Transverse colon (tissue), 4 donors: ENCODE measurements around the gene GJD3.

Experiments used
- CTCF ChIP-seq, 5 experiments: fragments of 200-600 bp in 3 of 5; fragments of 450-650 bp in 2 of 5; sonication (generic) in 3 of 5; IDR thresholded peaks; 1 replicate in 2 of 5; 2 replicates in 3 of 5; pipeline ENCODE4 v1.5.1; 2016 to 2017; ENCODE audit warnings: antibody characterized with exemption in 5 of 5, inconsistent platforms in 3 of 5, mild to moderate bottlenecking in 2 of 5, moderate library complexity in 1 of 5
- EP300 ChIP-seq: sonication (generic); formaldehyde crosslinking; IDR thresholded peaks from one replicate; pipeline ENCODE4 v1.6.1; 2017; ENCODE audit warnings: antibody characterized with exemption, low read depth
- POLR2A ChIP-seq: fragments of 450-650 bp; IDR thresholded peaks from one replicate; pipeline ENCODE4 v1.6.1; 2016; ENCODE audit warnings: antibody characterized with exemption, mild to moderate bottlenecking, moderate library complexity
- POLR2AphosphoS5 ChIP-seq, 3 donors: sonication (generic); formaldehyde crosslinking; IDR thresholded peaks; one replicate each; pipeline ENCODE4 v1.6.1; 2016; ENCODE audit warnings: antibody characterized with exemption in 3 of 3

GRCh38 chr17:40349895-40350688 lies 14.4 kb downstream of the GJD3 start:
- TF ChIP-seq CTCF (IDR thresholded peaks at IDR 0.05) (no peak), POLR2A (no peak), EP300 (no peak), POLR2AphosphoS5 (IDR thresholded peaks at IDR 0.05) (no peak)
